Progenitor cell of endocrine pancreas (in vitro differentiated cells): ENCODE measurements around the gene ALMS1. TPM values are rescaled to one million over a fixed set of nuclear protein-coding genes. Genes with fewer than 3 reads are reported as not detected.
"Not testable (repeated sequence)": the region's sequence is repeated elsewhere in the genome, so short reads cannot be mapped to it uniquely, and the experiment has no call there.

Source experiments
- DNase-seq: peaks from one replicate; pipeline ENCODE4 v3.0.0; 2021; ENCODE audit warnings: low spot score; ENCODE audit not compliant: unreplicated experiment
- H3K27ac Mint-ChIP-seq: 2 replicates; pipeline ENCODE4 v1.8.0; 2021; ENCODE audit warnings: mild to moderate bottlenecking, moderate library complexity, mixed read lengths
- H3K27me3 Mint-ChIP-seq: 2 replicates; pipeline ENCODE4 v1.8.0; 2021; ENCODE audit warnings: mixed read lengths
- H3K36me3 Mint-ChIP-seq: 2 replicates; pipeline ENCODE4 v1.8.0; 2022; ENCODE audit warnings: mixed read lengths; ENCODE audit not compliant: insufficient read depth
- H3K4me1 Mint-ChIP-seq: 2 replicates; pipeline ENCODE4 v1.8.0; 2021; ENCODE audit warnings: low read depth, mixed read lengths
- H3K4me3 Mint-ChIP-seq: 2 replicates; pipeline ENCODE4 v1.8.0; 2021; ENCODE audit warnings: low read depth, mild to moderate bottlenecking, moderate library complexity, mixed read lengths
- H3K9me3 Mint-ChIP-seq: 2 replicates; pipeline ENCODE4 v1.8.0; 2021; ENCODE audit warnings: low read depth, mixed read lengths
- CTCF ChIP-seq: fragments of 200-600 bp; sonication (generic); IDR thresholded peaks from one replicate; pipeline ENCODE4 v1.5.0; 2021; ENCODE audit warnings: antibody characterized with exemption, mild to moderate bottlenecking; ENCODE audit not compliant: unreplicated experiment
- total RNA-seq: library from RNA; stranded (reverse); gene quantifications from 2 replicates; pipeline ENCODE4 v1.2.1, GENCODE V29; 2021

The ALMS1 gene
- total RNA-seq, 1 donor from 2014 or later = 40.8 TPM

GRCh38 chr2:73487112-73487657 is 101.5 kb downstream of the ALMS1 start:
- no peak for DNase-seq
- peaks cover 3% of the 10 kb centered on the region for H3K9me3 Mint-ChIP-seq
- no peaks in the 10 kb centered on the region for H3K27me3 Mint-ChIP-seq
- H3K4me1 Mint-ChIP-seq = peaks cover 7% of the 10 kb centered on the region
- H3K27ac Mint-ChIP-seq = no peak overlapping the region
- no peak overlapping the region for H3K4me3 Mint-ChIP-seq
- peaks cover 11% of the 10 kb centered on the region for H3K36me3 Mint-ChIP-seq
- no peak for TF ChIP-seq CTCF

- peaks cover 3% of the 10 kb centered on the region for H3K9me3 Mint-ChIP-seq
- TF ChIP-seq CTCF = no peak
- H3K27ac Mint-ChIP-seq = no peak overlapping the region
- no peaks in the 10 kb centered on the region for H3K27me3 Mint-ChIP-seq
- H3K4me1 Mint-ChIP-seq = peaks cover 7% of the 10 kb centered on the region
- H3K36me3 Mint-ChIP-seq = peaks cover 11% of the 10 kb centered on the region
- H3K4me3 Mint-ChIP-seq = no peak overlapping the region
- no peak for DNase-seq
These were observed 102.4 kb downstream of the ALMS1 start for GRCh38 chr2:73488079-73488478.

GRCh38 chr2:73489053-73489452 is 103.4 kb downstream of the ALMS1 start:
- peaks cover 3% of the 10 kb centered on the region for H3K9me3 Mint-ChIP-seq
- H3K4me1 Mint-ChIP-seq = peaks cover 7% of the 10 kb centered on the region
- TF ChIP-seq CTCF = no peak
- H3K36me3 Mint-ChIP-seq = peaks cover 11% of the 10 kb centered on the region
- H3K27me3 Mint-ChIP-seq = no peaks in the 10 kb centered on the region
- no peak for DNase-seq
- H3K27ac Mint-ChIP-seq = no peak overlapping the region
- no peak overlapping the region for H3K4me3 Mint-ChIP-seq

- no peak for DNase-seq
- no peaks in the 10 kb centered on the region for H3K9me3 Mint-ChIP-seq
- no peak overlapping the region for H3K27ac Mint-ChIP-seq
- H3K4me3 Mint-ChIP-seq = no peak overlapping the region
- no peaks in the 10 kb centered on the region for H3K27me3 Mint-ChIP-seq
- H3K36me3 Mint-ChIP-seq = peaks cover 12% of the 10 kb centered on the region
- H3K4me1 Mint-ChIP-seq = no peaks in the 10 kb centered on the region
- no peak for TF ChIP-seq CTCF
These were observed 108.4 kb downstream of the ALMS1 start for GRCh38 chr2:73494031-73494430.

- Mint-ChIP-seq H3K4me3 (no peak overlapping the region), H3K9me3 (peaks cover 41% of the 10 kb centered on the region), H3K36me3 (peaks cover 38% of the 10 kb centered on the region), H3K27ac (no peak overlapping the region), H3K27me3 (no peaks in the 10 kb centered on the region), H3K4me1 (no peaks in the 10 kb centered on the region)
- DNase-seq = no peak
- no peak for TF ChIP-seq CTCF
These were observed 118.4 kb downstream of the ALMS1 start for GRCh38 chr2:73503992-73504570.

GRCh38 chr2:73504850-73505249 is 119.2 kb downstream of the ALMS1 start:
- H3K27ac Mint-ChIP-seq, DNase-seq: not testable (repeated sequence)
- peaks cover 45% of the 10 kb centered on the region for H3K9me3 Mint-ChIP-seq

GRCh38 chr2:73510470-73510869 is 124.8 kb downstream of the ALMS1 start:
- Mint-ChIP-seq H3K9me3 (peaks cover 47% of the 10 kb centered on the region), H3K36me3 (peaks cover 39% of the 10 kb centered on the region)
- not testable (repeated sequence) for H3K27ac Mint-ChIP-seq, H3K4me3 Mint-ChIP-seq, H3K4me1 Mint-ChIP-seq, DNase-seq, H3K27me3 Mint-ChIP-seq

More at GRCh38 chr2:73504850-73505249, 119.2 kb downstream of the ALMS1 start:
- peaks cover 42% of the 10 kb centered on the region for H3K36me3 Mint-ChIP-seq
- not testable (repeated sequence) for H3K27me3 Mint-ChIP-seq, H3K4me1 Mint-ChIP-seq, H3K4me3 Mint-ChIP-seq
